PC-9 (cell line): ENCODE results near the gene DNAH6. TPM values are rescaled to one million over a fixed set of nuclear protein-coding genes. Genes with fewer than 3 reads are reported as not detected.

ENCODE experiments used
- BruUV-seq: library from RNA; stranded (reverse); fragments of 400-500 nt; replicated peaks from 2 replicates; lab custom pipeline; 2021; lab: Mats Ljungman, UMichigan
- CTCF ChIA-PET: fragments of 300-600 bp; sonication (Branson Sonifier 250); formaldehyde crosslinking; loops from one replicate; lab custom pipeline; 2022; ENCODE audit warnings: antibody characterized with exemption; lab: Charles Lee
- POLR2A ChIA-PET: fragments of 300-600 bp; sonication (Branson Sonifier 250); formaldehyde crosslinking; loops from one replicate; lab custom pipeline; 2022; ENCODE audit warnings: antibody characterized with exemption; ENCODE audit not compliant: unreplicated experiment; lab: Charles Lee
- DNase-seq, 2 experiments: peaks; one replicate each; pipeline versions ENCODE4 v3.0.0 to v3.0.0-alpha.2; 2015 to 2022; ENCODE audit warnings: mixed read lengths in 1 of 2
- H2AFZ ChIP-seq: fragments of 200-600 bp; sonication (generic); 2 replicates; pipeline ENCODE4 v1.8.1; 2017; ENCODE audit warnings: antibody characterized with exemption
- H3F3A ChIP-seq: fragments of 200-600 bp; sonication (generic); 2 replicates; pipeline ENCODE4 v1.8.1; 2017; ENCODE audit warnings: antibody characterized with exemption, mild to moderate bottlenecking, low read depth; ENCODE audit not compliant: insufficient read depth
- H3K27ac ChIP-seq: fragments of 200-600 bp; sonication (generic); 2 replicates; pipeline ENCODE4 v1.6.1; 2016; ENCODE audit warnings: mixed run types
- H3K27me3 ChIP-seq: fragments of 200-600 bp; sonication (generic); 2 replicates; pipeline ENCODE4 v1.6.1; 2016; ENCODE audit warnings: low read depth, mixed run types; ENCODE audit not compliant: insufficient read depth
- H3K36me3 ChIP-seq: fragments of 200-600 bp; sonication (generic); 2 replicates; pipeline ENCODE4 v1.6.1; 2016; ENCODE audit warnings: low read depth, mixed run types
- H3K4me1 ChIP-seq: fragments of 200-600 bp; sonication (generic); replicated peaks from 2 replicates; pipeline ENCODE4 v1.6.1; 2016; ENCODE audit warnings: mixed run types; ENCODE audit not compliant: insufficient read depth
- H3K4me2 ChIP-seq: fragments of 200-600 bp; sonication (generic); 2 replicates; pipeline ENCODE4 v1.6.1; 2017; ENCODE audit warnings: mixed run types
- H3K4me3 ChIP-seq: fragments of 200-600 bp; sonication (generic); 2 replicates; pipeline ENCODE4 v1.6.1; 2016; ENCODE audit warnings: mixed run types
- H3K79me2 ChIP-seq: fragments of 200-600 bp; sonication (generic); 2 replicates; pipeline ENCODE4 v1.6.1; 2017; ENCODE audit warnings: low read depth, mixed run types
- H3K9me2 ChIP-seq: fragments of 200-600 bp; sonication (generic); 2 replicates; pipeline ENCODE4 v1.8.1; 2017; ENCODE audit warnings: mild to moderate bottlenecking; ENCODE audit not compliant: insufficient read depth
- H3K9me3 ChIP-seq: fragments of 200-600 bp; sonication (generic); 2 replicates; pipeline ENCODE4 v1.8.1; 2016; ENCODE audit warnings: low read depth; ENCODE audit not compliant: insufficient read depth
- H4K20me1 ChIP-seq: fragments of 200-600 bp; sonication (generic); 2 replicates; pipeline ENCODE4 v1.8.1; 2017; ENCODE audit not compliant: insufficient read depth
- CTCF ChIP-seq: fragments of 200-600 bp; sonication (generic); conservative IDR thresholded peaks from 2 replicates; pipeline ENCODE4 v1.6.1; 2017; ENCODE audit warnings: mixed run types, antibody characterized with exemption, mild to moderate bottlenecking, moderate library complexity
- EZH2 ChIP-seq: fragments of 200-600 bp; sonication (generic); IDR thresholded peaks from 2 replicates; pipeline ENCODE4 v1.8.0; 2017; ENCODE audit warnings: antibody characterized with exemption, low read depth
- intact Hi-C: fragments of 100-400 bp; cut with micrococcal nuclease; formaldehyde crosslinking; loops from one replicate; pipeline ENCODE4 v1.10.0; 2022; ENCODE audit not compliant: unreplicated experiment
- total RNA-seq: library from RNA; stranded (reverse); gene quantifications from 2 replicates; pipeline ENCODE4 v1.2.3, GENCODE V29; 2021

Gene DNAH6
- total RNA-seq, 1 experiment from 2014 or later: not detected

- no peaks in the 10 kb centered on the region for H3K79me2 ChIP-seq
- H3F3A ChIP-seq: no peaks in the 10 kb centered on the region
- H3K4me2 ChIP-seq: no peak overlapping the region
- TF ChIP-seq CTCF (no peak), EZH2 (no peak)
- CTCF ChIA-PET: no interaction called here
- H3K9me2 ChIP-seq: no peaks in the 10 kb centered on the region
- no peak overlapping the region for H2AFZ ChIP-seq
- no peak overlapping the region for H3K27ac ChIP-seq
- no peaks in the 10 kb centered on the region for H3K9me3 ChIP-seq
- H3K4me1 ChIP-seq: no peaks in the 10 kb centered on the region
- H4K20me1 ChIP-seq: no peaks in the 10 kb centered on the region
- DNase-seq: no peak
- intact Hi-C loops: no loop called here
- no peaks in the 10 kb centered on the region for H3K36me3 ChIP-seq
- no peaks in the 10 kb centered on the region for H3K27me3 ChIP-seq
- no TSS peak for BruUV-seq
- POLR2A ChIA-PET: no interaction called here
- no peak overlapping the region for H3K4me3 ChIP-seq
Observed at GRCh38 chr2:84537251-84537650, 21.0 kb downstream of the DNAH6 start.

- TF ChIP-seq CTCF (no peak), EZH2 (no peak)
- H3K36me3 ChIP-seq: no peaks in the 10 kb centered on the region
Observed at GRCh38 chr2:84539729-84540128, 23.4 kb downstream of the DNAH6 start.

GRCh38 chr2:84545005-84545404 is 28.7 kb downstream of the DNAH6 start:
- no peaks in the 10 kb centered on the region for H3K9me2 ChIP-seq
- no peaks in the 10 kb centered on the region for H4K20me1 ChIP-seq
- H3K4me1 ChIP-seq: no peaks in the 10 kb centered on the region
- BruUV-seq: no TSS peak
- no peaks in the 10 kb centered on the region for H3F3A ChIP-seq
- intact Hi-C loops: no loop called here
- no peak for DNase-seq
- no peaks in the 10 kb centered on the region for H3K36me3 ChIP-seq
- peaks cover 7% of the 10 kb centered on the region; the same call in 1 of the 2 replicates for H3K27me3 ChIP-seq
- no peak overlapping the region for H2AFZ ChIP-seq
- ChIA-PET CTCF (no interaction called here), POLR2A (no interaction called here)
- TF ChIP-seq CTCF (no peak), EZH2 (no peak)
- H3K79me2 ChIP-seq: no peaks in the 10 kb centered on the region
- no peak overlapping the region for H3K4me3 ChIP-seq
- no peak overlapping the region for H3K27ac ChIP-seq
- H3K9me3 ChIP-seq: no peaks in the 10 kb centered on the region
- no peak overlapping the region for H3K4me2 ChIP-seq

More at GRCh38 chr2:84539729-84540128, 23.4 kb downstream of the DNAH6 start:
- no peak for DNase-seq
- no peaks in the 10 kb centered on the region for H3K79me2 ChIP-seq
- POLR2A ChIA-PET: no interaction called here
- CTCF ChIA-PET: no interaction called here
- no peak overlapping the region for H3K27ac ChIP-seq
- intact Hi-C loops: no loop called here
- H3K4me3 ChIP-seq: no peak overlapping the region
- no peaks in the 10 kb centered on the region for H3F3A ChIP-seq
- H2AFZ ChIP-seq: no peak overlapping the region
- no peaks in the 10 kb centered on the region for H3K9me3 ChIP-seq
- BruUV-seq: no TSS peak
- H4K20me1 ChIP-seq: no peaks in the 10 kb centered on the region
- H3K4me2 ChIP-seq: no peak overlapping the region
- H3K9me2 ChIP-seq: no peaks in the 10 kb centered on the region
- no peaks in the 10 kb centered on the region; the same call in 1 of the 2 replicates for H3K27me3 ChIP-seq
- no peaks in the 10 kb centered on the region for H3K4me1 ChIP-seq
